K562 (cell line): ENCODE results near the gene RYR1. TPM values are rescaled to one million over a fixed set of nuclear protein-coding genes. Genes with fewer than 3 reads are reported as not detected.
A peak's percentile ranks its signal among the peaks of the same experiment; 100 is the strongest.

Source experiments
- PML ChIP-seq: IDR thresholded peaks from 2 replicates; pipeline ENCODE4 v1.6.1; 2012; ENCODE audit warnings: low read length, inconsistent platforms
- TOE1 ChIP-seq, 2 experiments: fragments of 450-650 bp in 1 of 2; sonication (generic) in 1 of 2; formaldehyde crosslinking in 1 of 2; IDR thresholded peaks; 2 replicates each; pipeline versions ENCODE4 v1.7.1 to v1.8.0; 2016 to 2022; ENCODE audit warnings: borderline replicate concordance in 2 of 2, mild to moderate bottlenecking in 2 of 2, antibody characterized with exemption in 1 of 2, inconsistent platforms in 1 of 2, low read depth in 1 of 2, missing genetic modification reagents in 1 of 2, moderate library complexity in 1 of 2
- TRIM28 ChIP-seq: fragments of 450-650 bp; IDR thresholded peaks from 2 replicates; pipeline ENCODE4 v1.6.1; 2017
- ZBTB7A ChIP-seq: IDR thresholded peaks from 2 replicates; pipeline ENCODE4 v1.6.1; 2011; ENCODE audit warnings: low read depth, mild to moderate bottlenecking, low read length, moderate library complexity, borderline replicate concordance; ENCODE audit not compliant: control insufficient read depth
- ZNF217 ChIP-seq: sonication (generic); formaldehyde crosslinking; IDR thresholded peaks from 2 replicates; pipeline ENCODE4 v1.8.0; 2022; ENCODE audit warnings: mild to moderate bottlenecking, missing genetic modification reagents
- polyA plus RNA-seq, 8 experiments: library from polyadenylated mRNA; depleted of rRNA in 4 of 8; stranded (reverse) in 5 of 8; unstranded in 3 of 8; fragments of >200 nt; fragmentation: Nextera tagmentation in 2 of 8; fragmentation: Illumina TruSeq in 1 of 8; extraction: Ambion mirVana in 2 of 8; extraction: Trizol in 1 of 8; gene quantifications; 2 replicates each; pipeline versions ENCODE4 v1.2.1 to v1.2.3, GENCODE V29; 2011 to 2014; ENCODE audit warnings: inconsistent platforms in 1 of 8, missing spikeins in 1 of 8
- total RNA-seq, 7 experiments: library from RNA; depleted of rRNA in 6 of 7; stranded (reverse); fragments of >200 nt in 6 of 7; fragmentation: Illumina TruSeq in 2 of 7; extraction: Trizol in 2 of 7; gene quantifications; 2 replicates each; pipeline versions ENCODE4 v1.2.1 to v1.2.3, GENCODE V29; 2011 to 2021; ENCODE audit warnings: low replicate concordance in 1 of 7
- TF ChIP-seq, protein P1 (sequence below): sonication (generic); formaldehyde crosslinking; IDR thresholded peaks from 2 replicates; pipeline ENCODE4 v1.8.0; 2022; ENCODE audit warnings: missing genetic modification reagents, mild to moderate bottlenecking, borderline replicate concordance
- TF ChIP-seq, protein P2 (sequence below): fragments of 250-450 bp; sonication (Bioruptor Pico); IDR thresholded peaks from 2 replicates; pipeline ENCODE4 v1.4.0; 2020; ENCODE audit warnings: mild to moderate bottlenecking, moderate library complexity, borderline replicate concordance
- TF ChIP-seq, protein P3 (sequence below): fragments of 450-650 bp; IDR thresholded peaks from 2 replicates; pipeline ENCODE4 v1.6.1; 2017; ENCODE audit warnings: mild to moderate bottlenecking, moderate library complexity
- TF ChIP-seq, protein P4 (sequence below): fragments of 150-350 bp; IDR thresholded peaks from 2 replicates; pipeline ENCODE4 v1.6.1; 2014; ENCODE audit warnings: low read depth, mild to moderate bottlenecking, low read length, borderline replicate concordance
- TF ChIP-seq, protein P5 (sequence below), 2 experiments: IDR thresholded peaks in 1 of 2; conservative IDR thresholded peaks in 1 of 2; 2 replicates each; pipeline ENCODE4 v1.6.1; 2016; ENCODE audit warnings: low read depth in 2 of 2, mild to moderate bottlenecking in 1 of 2, missing compliant biosample characterization in 1 of 2, missing genetic modification characterization in 1 of 2, moderate library complexity in 1 of 2

Gene RYR1
- total and polyA plus RNA-seq, 9 of the 15 experiments (the other 6 are each of a cell fraction or from before 2014, with no cell fraction given) = 0.11 to 7.4 (median 3.7) TPM

GRCh38 chr19:38543807-38544568 lies 110.5 kb downstream of the RYR1 start (continued):
- TF ChIP-seq, protein P1, sequence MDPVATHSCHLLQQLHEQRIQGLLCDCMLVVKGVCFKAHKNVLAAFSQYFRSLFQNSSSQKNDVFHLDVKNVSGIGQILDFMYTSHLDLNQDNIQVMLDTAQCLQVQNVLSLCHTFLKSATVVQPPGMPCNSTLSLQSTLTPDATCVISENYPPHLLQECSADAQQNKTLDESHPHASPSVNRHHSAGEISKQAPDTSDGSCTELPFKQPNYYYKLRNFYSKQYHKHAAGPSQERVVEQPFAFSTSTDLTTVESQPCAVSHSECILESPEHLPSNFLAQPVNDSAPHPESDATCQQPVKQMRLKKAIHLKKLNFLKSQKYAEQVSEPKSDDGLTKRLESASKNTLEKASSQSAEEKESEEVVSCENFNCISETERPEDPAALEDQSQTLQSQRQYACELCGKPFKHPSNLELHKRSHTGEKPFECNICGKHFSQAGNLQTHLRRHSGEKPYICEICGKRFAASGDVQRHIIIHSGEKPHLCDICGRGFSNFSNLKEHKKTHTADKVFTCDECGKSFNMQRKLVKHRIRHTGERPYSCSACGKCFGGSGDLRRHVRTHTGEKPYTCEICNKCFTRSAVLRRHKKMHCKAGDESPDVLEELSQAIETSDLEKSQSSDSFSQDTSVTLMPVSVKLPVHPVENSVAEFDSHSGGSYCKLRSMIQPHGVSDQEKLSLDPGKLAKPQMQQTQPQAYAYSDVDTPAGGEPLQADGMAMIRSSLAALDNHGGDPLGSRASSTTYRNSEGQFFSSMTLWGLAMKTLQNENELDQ = no peak
- TF ChIP-seq ZBTB7A (no peak), ZNF217 (CRISPR knock-in tag) (no peak), PML (peak; percentile 92), TRIM28 (no peak), TOE1 (IDR thresholded peaks at IDR 0.05; ENCODE audit: borderline replicate concordance) (peak; percentile 71; the same call in 1 of the 2 replicates), TOE1 (CRISPR knock-in tag; IDR thresholded peaks at IDR 0.05; ENCODE audit: borderline replicate concordance, low read depth) (no peak)
- TF ChIP-seq, protein P2, sequence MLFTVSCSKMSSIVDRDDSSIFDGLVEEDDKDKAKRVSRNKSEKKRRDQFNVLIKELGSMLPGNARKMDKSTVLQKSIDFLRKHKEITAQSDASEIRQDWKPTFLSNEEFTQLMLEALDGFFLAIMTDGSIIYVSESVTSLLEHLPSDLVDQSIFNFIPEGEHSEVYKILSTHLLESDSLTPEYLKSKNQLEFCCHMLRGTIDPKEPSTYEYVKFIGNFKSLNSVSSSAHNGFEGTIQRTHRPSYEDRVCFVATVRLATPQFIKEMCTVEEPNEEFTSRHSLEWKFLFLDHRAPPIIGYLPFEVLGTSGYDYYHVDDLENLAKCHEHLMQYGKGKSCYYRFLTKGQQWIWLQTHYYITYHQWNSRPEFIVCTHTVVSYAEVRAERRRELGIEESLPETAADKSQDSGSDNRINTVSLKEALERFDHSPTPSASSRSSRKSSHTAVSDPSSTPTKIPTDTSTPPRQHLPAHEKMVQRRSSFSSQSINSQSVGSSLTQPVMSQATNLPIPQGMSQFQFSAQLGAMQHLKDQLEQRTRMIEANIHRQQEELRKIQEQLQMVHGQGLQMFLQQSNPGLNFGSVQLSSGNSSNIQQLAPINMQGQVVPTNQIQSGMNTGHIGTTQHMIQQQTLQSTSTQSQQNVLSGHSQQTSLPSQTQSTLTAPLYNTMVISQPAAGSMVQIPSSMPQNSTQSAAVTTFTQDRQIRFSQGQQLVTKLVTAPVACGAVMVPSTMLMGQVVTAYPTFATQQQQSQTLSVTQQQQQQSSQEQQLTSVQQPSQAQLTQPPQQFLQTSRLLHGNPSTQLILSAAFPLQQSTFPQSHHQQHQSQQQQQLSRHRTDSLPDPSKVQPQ (CRISPR knock-in tag) = no peak
- TF ChIP-seq, protein P3, sequence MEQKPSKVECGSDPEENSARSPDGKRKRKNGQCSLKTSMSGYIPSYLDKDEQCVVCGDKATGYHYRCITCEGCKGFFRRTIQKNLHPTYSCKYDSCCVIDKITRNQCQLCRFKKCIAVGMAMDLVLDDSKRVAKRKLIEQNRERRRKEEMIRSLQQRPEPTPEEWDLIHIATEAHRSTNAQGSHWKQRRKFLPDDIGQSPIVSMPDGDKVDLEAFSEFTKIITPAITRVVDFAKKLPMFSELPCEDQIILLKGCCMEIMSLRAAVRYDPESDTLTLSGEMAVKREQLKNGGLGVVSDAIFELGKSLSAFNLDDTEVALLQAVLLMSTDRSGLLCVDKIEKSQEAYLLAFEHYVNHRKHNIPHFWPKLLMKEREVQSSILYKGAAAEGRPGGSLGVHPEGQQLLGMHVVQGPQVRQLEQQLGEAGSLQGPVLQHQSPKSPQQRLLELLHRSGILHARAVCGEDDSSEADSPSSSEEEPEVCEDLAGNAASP = no peak
- TF ChIP-seq, protein P4, sequence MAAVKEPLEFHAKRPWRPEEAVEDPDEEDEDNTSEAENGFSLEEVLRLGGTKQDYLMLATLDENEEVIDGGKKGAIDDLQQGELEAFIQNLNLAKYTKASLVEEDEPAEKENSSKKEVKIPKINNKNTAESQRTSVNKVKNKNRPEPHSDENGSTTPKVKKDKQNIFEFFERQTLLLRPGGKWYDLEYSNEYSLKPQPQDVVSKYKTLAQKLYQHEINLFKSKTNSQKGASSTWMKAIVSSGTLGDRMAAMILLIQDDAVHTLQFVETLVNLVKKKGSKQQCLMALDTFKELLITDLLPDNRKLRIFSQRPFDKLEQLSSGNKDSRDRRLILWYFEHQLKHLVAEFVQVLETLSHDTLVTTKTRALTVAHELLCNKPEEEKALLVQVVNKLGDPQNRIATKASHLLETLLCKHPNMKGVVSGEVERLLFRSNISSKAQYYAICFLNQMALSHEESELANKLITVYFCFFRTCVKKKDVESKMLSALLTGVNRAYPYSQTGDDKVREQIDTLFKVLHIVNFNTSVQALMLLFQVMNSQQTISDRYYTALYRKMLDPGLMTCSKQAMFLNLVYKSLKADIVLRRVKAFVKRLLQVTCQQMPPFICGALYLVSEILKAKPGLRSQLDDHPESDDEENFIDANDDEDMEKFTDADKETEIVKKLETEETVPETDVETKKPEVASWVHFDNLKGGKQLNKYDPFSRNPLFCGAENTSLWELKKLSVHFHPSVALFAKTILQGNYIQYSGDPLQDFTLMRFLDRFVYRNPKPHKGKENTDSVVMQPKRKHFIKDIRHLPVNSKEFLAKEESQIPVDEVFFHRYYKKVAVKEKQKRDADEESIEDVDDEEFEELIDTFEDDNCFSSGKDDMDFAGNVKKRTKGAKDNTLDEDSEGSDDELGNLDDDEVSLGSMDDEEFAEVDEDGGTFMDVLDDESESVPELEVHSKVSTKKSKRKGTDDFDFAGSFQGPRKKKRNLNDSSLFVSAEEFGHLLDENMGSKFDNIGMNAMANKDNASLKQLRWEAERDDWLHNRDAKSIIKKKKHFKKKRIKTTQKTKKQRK = no peak; the same call in 1 of the 2 replicates
- TF ChIP-seq, protein P5, sequence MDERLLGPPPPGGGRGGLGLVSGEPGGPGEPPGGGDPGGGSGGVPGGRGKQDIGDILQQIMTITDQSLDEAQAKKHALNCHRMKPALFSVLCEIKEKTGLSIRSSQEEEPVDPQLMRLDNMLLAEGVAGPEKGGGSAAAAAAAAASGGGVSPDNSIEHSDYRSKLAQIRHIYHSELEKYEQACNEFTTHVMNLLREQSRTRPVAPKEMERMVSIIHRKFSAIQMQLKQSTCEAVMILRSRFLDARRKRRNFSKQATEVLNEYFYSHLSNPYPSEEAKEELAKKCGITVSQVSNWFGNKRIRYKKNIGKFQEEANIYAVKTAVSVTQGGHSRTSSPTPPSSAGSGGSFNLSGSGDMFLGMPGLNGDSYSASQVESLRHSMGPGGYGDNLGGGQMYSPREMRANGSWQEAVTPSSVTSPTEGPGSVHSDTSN (CRISPR knock-in tag; IDR thresholded peaks at IDR 0.05; ENCODE audit: low read depth) = peak; percentile 98
- TF ChIP-seq, protein P5 (tag; conservative IDR thresholded peaks at IDR 0.05; ENCODE audit: low read depth) = peak; percentile 100
